Astrocyte of the hippocampus (primary cell): ENCODE data around the gene LRBA.
"Not testable (repeated sequence)": the region's sequence is repeated elsewhere in the genome, so short reads cannot be mapped to it uniquely, and the experiment has no call there.

Experiments used
- DNase-seq: peaks from one replicate; pipeline ENCODE4 v3.0.0; 2011; ENCODE audit warnings: low read depth, low spot score

LRBA gene

GRCh38 chr4:150974252-150974640 lies 40.8 kb downstream of the LRBA start:
- DNase-seq = no peak

GRCh38 chr4:150973626-150974251 lies 41.3 kb downstream of the LRBA start:
- DNase-seq = no peak

GRCh38 chr4:150972592-150972991 lies 42.5 kb downstream of the LRBA start:
- DNase-seq = peak; percentile 13

- DNase-seq = no peak
Measured at GRCh38 chr4:150971901-150972300, 43.2 kb downstream of the LRBA start.

GRCh38 chr4:150970685-150971151 lies 44.4 kb downstream of the LRBA start:
- DNase-seq = no peak

GRCh38 chr4:150964754-150965153 lies 50.3 kb downstream of the LRBA start:
- no peak for DNase-seq

GRCh38 chr4:150963602-150964345 lies 51.3 kb downstream of the LRBA start:
- not testable (repeated sequence) for DNase-seq

GRCh38 chr4:150962245-150962644 lies 52.8 kb downstream of the LRBA start:
- peak; percentile 20 for DNase-seq

- no peak for DNase-seq
Measured at GRCh38 chr4:150961566-150961965, 53.5 kb downstream of the LRBA start.

- no peak for DNase-seq
Measured at GRCh38 chr4:150960818-150961217, 54.3 kb downstream of the LRBA start.

- DNase-seq = peak; percentile 26
Measured at GRCh38 chr4:150960079-150960478, 55.0 kb downstream of the LRBA start.

- not testable (repeated sequence) for DNase-seq
Measured at GRCh38 chr4:150957981-150958380, 57.1 kb downstream of the LRBA start.

GRCh38 chr4:150957095-150957494 lies 58.0 kb downstream of the LRBA start:
- not testable (repeated sequence) for DNase-seq

- DNase-seq = not testable (repeated sequence)
Measured at GRCh38 chr4:150953916-150954315, 61.2 kb downstream of the LRBA start.

GRCh38 chr4:150952167-150952845 lies 62.8 kb downstream of the LRBA start:
- no peak for DNase-seq

- no peak for DNase-seq
Measured at GRCh38 chr4:150950657-150951288, 64.3 kb downstream of the LRBA start.

GRCh38 chr4:150949943-150950342 lies 65.1 kb downstream of the LRBA start:
- DNase-seq = no peak

GRCh38 chr4:150949342-150949741 lies 65.7 kb downstream of the LRBA start:
- DNase-seq = no peak

- no peak for DNase-seq
Measured at GRCh38 chr4:150948710-150949109, 66.4 kb downstream of the LRBA start.

GRCh38 chr4:150948074-150948473 lies 67.0 kb downstream of the LRBA start:
- DNase-seq = no peak

- no peak for DNase-seq
Measured at GRCh38 chr4:150944660-150945059, 70.4 kb downstream of the LRBA start.

- no peak for DNase-seq
Measured at GRCh38 chr4:150943818-150944217, 71.3 kb downstream of the LRBA start.
